NCI-H82 treated with DMSO at 0.1 percent for 48 hours (cell line): ENCODE results near the gene SAMD13.
"Not testable (repeated sequence)": the region's sequence is repeated elsewhere in the genome, so short reads cannot be mapped to it uniquely, and the experiment has no call there.

Experiments
- DNase-seq: peaks from one replicate; lab custom pipeline; 2025; ENCODE audit not compliant: unreplicated experiment; lab: John Stamatoyannopoulos, UW

The SAMD13 gene

GRCh38 chr1:84283381-84283780 lies 18.1 kb upstream of the SAMD13 start:
- no peak for DNase-seq

- no peak for DNase-seq
These were observed 15.4 kb upstream of the SAMD13 start for GRCh38 chr1:84286071-84286470.

GRCh38 chr1:84287389-84287788 lies 14.1 kb upstream of the SAMD13 start:
- not testable (repeated sequence) for DNase-seq

- DNase-seq, result no peak
These were observed 12.2 kb upstream of the SAMD13 start for GRCh38 chr1:84289169-84289785.

- no peak for DNase-seq
These were observed 9.4 kb upstream of the SAMD13 start for GRCh38 chr1:84291882-84292655.

- no peak for DNase-seq
These were observed 7.7 kb upstream of the SAMD13 start for GRCh38 chr1:84293766-84294165.

- DNase-seq, result no peak
These were observed 6.8 kb upstream of the SAMD13 start for GRCh38 chr1:84294751-84295150.

- DNase-seq, result no peak
These were observed 3.8 kb upstream of the SAMD13 start for GRCh38 chr1:84297546-84298244.

GRCh38 chr1:84298328-84298683 lies 3.2 kb upstream of the SAMD13 start:
- DNase-seq, result no peak

- DNase-seq, result no peak
These were observed 2.6 kb upstream of the SAMD13 start for GRCh38 chr1:84298684-84299535.

- DNase-seq, result no peak
These were observed 1.9 kb upstream of the SAMD13 start for GRCh38 chr1:84299536-84300170.

GRCh38 chr1:84300501-84300900 lies 1.0 kb upstream of the SAMD13 start:
- DNase-seq, result no peak

GRCh38 chr1:84301785-84302385 lies 377 bp downstream of the SAMD13 start:
- no peak for DNase-seq

- no peak for DNase-seq
These were observed 1.9 kb downstream of the SAMD13 start for GRCh38 chr1:84303314-84303830.

GRCh38 chr1:84307398-84307797 lies 5.9 kb downstream of the SAMD13 start:
- no peak for DNase-seq

GRCh38 chr1:84311296-84311695 lies 9.8 kb downstream of the SAMD13 start:
- DNase-seq, result no peak

GRCh38 chr1:84319662-84320061 lies 18.2 kb downstream of the SAMD13 start:
- DNase-seq, result no peak

GRCh38 chr1:84327830-84328229 lies 26.3 kb downstream of the SAMD13 start:
- no peak for DNase-seq

GRCh38 chr1:84330125-84330984 lies 28.8 kb downstream of the SAMD13 start:
- DNase-seq, result no peak
